ENCODE measurements around the gene COTL1.

DNA sequence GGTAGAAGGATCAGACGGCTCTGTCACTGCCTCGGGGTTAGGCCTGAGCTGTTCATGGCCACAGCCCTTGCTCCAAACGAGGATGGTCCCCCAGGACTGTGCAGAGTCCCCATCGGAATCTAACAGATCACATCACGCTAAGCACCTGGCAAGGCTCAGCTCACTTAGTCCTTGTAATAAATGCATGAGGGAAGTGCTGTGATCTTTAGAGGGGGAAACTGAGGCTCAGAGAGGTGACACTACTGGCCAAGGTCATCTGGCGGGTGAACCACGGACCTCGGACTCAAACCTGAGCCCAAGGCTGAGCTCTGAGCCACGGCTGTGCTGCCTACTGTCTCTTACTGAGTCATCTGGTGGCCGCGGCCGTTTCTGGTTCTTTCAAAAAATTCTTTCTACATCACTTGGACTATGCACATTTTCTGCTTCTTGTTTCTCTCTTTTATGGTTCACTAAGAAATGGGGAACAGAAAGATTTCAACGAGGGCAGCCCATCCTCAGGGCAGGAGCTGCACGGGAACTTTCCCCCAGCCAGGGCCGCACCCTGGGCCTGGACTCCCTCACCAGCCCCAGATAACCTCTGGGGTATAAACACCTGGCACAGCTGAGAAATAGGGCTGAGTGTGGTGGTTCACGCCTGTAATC lies 55.6 kb downstream of the COTL1 start:
- TF ChIP-seq, protein P1, sequence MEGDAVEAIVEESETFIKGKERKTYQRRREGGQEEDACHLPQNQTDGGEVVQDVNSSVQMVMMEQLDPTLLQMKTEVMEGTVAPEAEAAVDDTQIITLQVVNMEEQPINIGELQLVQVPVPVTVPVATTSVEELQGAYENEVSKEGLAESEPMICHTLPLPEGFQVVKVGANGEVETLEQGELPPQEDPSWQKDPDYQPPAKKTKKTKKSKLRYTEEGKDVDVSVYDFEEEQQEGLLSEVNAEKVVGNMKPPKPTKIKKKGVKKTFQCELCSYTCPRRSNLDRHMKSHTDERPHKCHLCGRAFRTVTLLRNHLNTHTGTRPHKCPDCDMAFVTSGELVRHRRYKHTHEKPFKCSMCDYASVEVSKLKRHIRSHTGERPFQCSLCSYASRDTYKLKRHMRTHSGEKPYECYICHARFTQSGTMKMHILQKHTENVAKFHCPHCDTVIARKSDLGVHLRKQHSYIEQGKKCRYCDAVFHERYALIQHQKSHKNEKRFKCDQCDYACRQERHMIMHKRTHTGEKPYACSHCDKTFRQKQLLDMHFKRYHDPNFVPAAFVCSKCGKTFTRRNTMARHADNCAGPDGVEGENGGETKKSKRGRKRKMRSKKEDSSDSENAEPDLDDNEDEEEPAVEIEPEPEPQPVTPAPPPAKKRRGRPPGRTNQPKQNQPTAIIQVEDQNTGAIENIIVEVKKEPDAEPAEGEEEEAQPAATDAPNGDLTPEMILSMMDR (IDR thresholded peaks at IDR 0.05): no peak
- TF ChIP-seq POLR2A (IDR thresholded peaks at IDR 0.05) (no peak), EP300 (IDR thresholded peaks at IDR 0.05) (no peak)

All from ovary (tissue), 3 donors.